ENCODE results near the gene GMDS. TPM values are rescaled to one million over a fixed set of nuclear protein-coding genes. Genes with fewer than 3 reads are reported as not detected.
A peak's percentile ranks its signal among the peaks of the same experiment; 100 is the strongest.

GMDS gene
- total RNA-seq, 1 donor from 2014 or later: 18.1 TPM

GRCh38 chr6:1839361-1839760 lies 406.0 kb downstream of the GMDS start:
- no peak for DNase-seq (ENCODE audit: low read depth, low spot score)

GRCh38 chr6:1838604-1839213 lies 406.7 kb downstream of the GMDS start:
- no peak for DNase-seq (ENCODE audit: low read depth, low spot score)

- no peak for DNase-seq (ENCODE audit: low read depth, low spot score)
Measured at GRCh38 chr6:1837826-1838225, 407.6 kb downstream of the GMDS start.

GRCh38 chr6:1836690-1837089 lies 408.7 kb downstream of the GMDS start:
- no peak for DNase-seq (ENCODE audit: low read depth, low spot score)

GRCh38 chr6:1834646-1835516 lies 410.5 kb downstream of the GMDS start:
- DNase-seq (ENCODE audit: low read depth, low spot score): no peak

GRCh38 chr6:1834207-1834606 lies 411.2 kb downstream of the GMDS start:
- DNase-seq (ENCODE audit: low read depth, low spot score): no peak

GRCh38 chr6:1832844-1833787 lies 412.3 kb downstream of the GMDS start:
- peak; percentile 68 for DNase-seq (ENCODE audit: low read depth, low spot score)

GRCh38 chr6:1832358-1832757 lies 413.0 kb downstream of the GMDS start:
- no peak for DNase-seq (ENCODE audit: low read depth, low spot score)

- DNase-seq (ENCODE audit: low read depth, low spot score): no peak
Measured at GRCh38 chr6:1827984-1828793, 417.2 kb downstream of the GMDS start.

GRCh38 chr6:1825926-1826325 lies 419.5 kb downstream of the GMDS start:
- DNase-seq (ENCODE audit: low read depth, low spot score): no peak

- no peak for DNase-seq (ENCODE audit: low read depth, low spot score)
Measured at GRCh38 chr6:1825277-1825676, 420.1 kb downstream of the GMDS start.

- peak; percentile 69 for DNase-seq (ENCODE audit: low read depth, low spot score)
Measured at GRCh38 chr6:1821513-1822183, 423.8 kb downstream of the GMDS start.

- DNase-seq (ENCODE audit: low read depth, low spot score): no peak
Measured at GRCh38 chr6:1821164-1821512, 424.3 kb downstream of the GMDS start.

- no peak for DNase-seq (ENCODE audit: low read depth, low spot score)
Measured at GRCh38 chr6:1820714-1821113, 424.7 kb downstream of the GMDS start.

GRCh38 chr6:1820165-1820564 lies 425.2 kb downstream of the GMDS start:
- no peak for DNase-seq (ENCODE audit: low read depth, low spot score)

GRCh38 chr6:1819007-1819406 lies 426.4 kb downstream of the GMDS start:
- DNase-seq (ENCODE audit: low read depth, low spot score): no peak

- DNase-seq (ENCODE audit: low read depth, low spot score): peak; percentile 55
Measured at GRCh38 chr6:1817033-1817761, 428.2 kb downstream of the GMDS start.

- DNase-seq (ENCODE audit: low read depth, low spot score): no peak
Measured at GRCh38 chr6:1815827-1816452, 429.5 kb downstream of the GMDS start.

GRCh38 chr6:1814279-1814678 lies 431.1 kb downstream of the GMDS start:
- DNase-seq (ENCODE audit: low read depth, low spot score): no peak
